Large intestine (tissue), 3 donors: ENCODE results near the gene JMJD4. TPM values are rescaled to one million over a fixed set of nuclear protein-coding genes. Genes with fewer than 3 reads are reported as not detected.

Experiments used
- DNase-seq, 2 donors: peaks; one replicate each; pipeline versions ENCODE4 v3.0.0 to v3.0.0-alpha.2; 2013
- H3K27ac ChIP-seq: one replicate; pipeline ENCODE4 v1.5.1; 2013; ENCODE audit warnings: low read length
- H3K27me3 ChIP-seq: 2 replicates; pipeline ENCODE4 v1.6.1; 2013; ENCODE audit warnings: low read length; ENCODE audit not compliant: control insufficient read depth, insufficient read depth
- H3K36me3 ChIP-seq: 2 replicates; pipeline ENCODE4 v1.6.1; 2013; ENCODE audit warnings: low read length; ENCODE audit not compliant: control insufficient read depth, insufficient read depth
- H3K4me1 ChIP-seq: one replicate; pipeline ENCODE4 v1.6.1; 2013; ENCODE audit warnings: low read length; ENCODE audit not compliant: control insufficient read depth, insufficient read depth
- H3K4me3 ChIP-seq: one replicate; pipeline ENCODE4 v1.5.1; 2013; ENCODE audit warnings: low read length
- H3K9me3 ChIP-seq: one replicate; pipeline ENCODE4 v1.6.1; 2013; ENCODE audit warnings: mild to moderate bottlenecking, low read depth, low read length, moderate library complexity; ENCODE audit not compliant: control insufficient read depth
- WGBS: methylation state at CpG from one replicate; pipeline ENCODE4 v1.1.5; 2013; ENCODE audit warnings: low lambda C conversion rate; ENCODE audit not compliant: insufficient coverage; 5-methylcytosine and 5-hydroxymethylcytosine counted together
- polyA plus RNA-seq: library from polyadenylated mRNA; unstranded; fragments of 120-200 nt; gene quantifications from one replicate; pipeline ENCODE4 v1.2.1, GENCODE V29; 2013

The JMJD4 gene
- polyA plus RNA-seq, 1 donor = 13.4 TPM

GRCh38 chr1:227732586-227733308 lies 2.4 kb downstream of the JMJD4 start:
- Histone ChIP-seq H3K4me1 (peaks cover 33% of the 10 kb centered on the region), H3K36me3 (peaks cover 28% of the 10 kb centered on the region), H3K27me3 (no peaks in the 10 kb centered on the region), H3K9me3 (no peaks in the 10 kb centered on the region), H3K4me3 (no peak overlapping the region), H3K27ac (no peak overlapping the region)
- DNase-seq = no peak
- no CpG with 5 or more reads among the region's 18 CpGs for WGBS

- no peaks in the 10 kb centered on the region for H3K9me3 ChIP-seq
- no peaks in the 10 kb centered on the region for H3K27me3 ChIP-seq
- no CpG with 5 or more reads among the region's 19 CpGs for WGBS
- H3K4me3 ChIP-seq = no peak overlapping the region
- no peak overlapping the region for H3K27ac ChIP-seq
- H3K36me3 ChIP-seq = peaks cover 28% of the 10 kb centered on the region
- no peak for DNase-seq
- peaks cover 37% of the 10 kb centered on the region for H3K4me1 ChIP-seq
Observed at GRCh38 chr1:227731696-227732585, 3.2 kb downstream of the JMJD4 start.

GRCh38 chr1:227731241-227731677 lies 3.8 kb downstream of the JMJD4 start:
- H3K4me1 ChIP-seq = peaks cover 37% of the 10 kb centered on the region
- H3K4me3 ChIP-seq = no peak overlapping the region
- WGBS = no CpG with 5 or more reads among the region's 11 CpGs
- H3K9me3 ChIP-seq = no peaks in the 10 kb centered on the region
- DNase-seq = no peak
- no peak overlapping the region for H3K27ac ChIP-seq
- H3K27me3 ChIP-seq = no peaks in the 10 kb centered on the region
- H3K36me3 ChIP-seq = peaks cover 28% of the 10 kb centered on the region

GRCh38 chr1:227730630-227731151 lies 4.4 kb downstream of the JMJD4 start:
- Histone ChIP-seq H3K4me1 (peaks cover 37% of the 10 kb centered on the region), H3K9me3 (no peaks in the 10 kb centered on the region), H3K27me3 (no peaks in the 10 kb centered on the region), H3K4me3 (no peak overlapping the region), H3K27ac (no peak overlapping the region), H3K36me3 (peaks cover 28% of the 10 kb centered on the region)
- peak in 1 of 2 donors; percentile 21 for DNase-seq
- no CpG with 5 or more reads among the region's 16 CpGs for WGBS

- peak in 1 of 2 donors; percentile 41 for DNase-seq
- H3K4me3 ChIP-seq = no peak overlapping the region
- H3K36me3 ChIP-seq = peaks cover 28% of the 10 kb centered on the region
- peaks cover 37% of the 10 kb centered on the region for H3K4me1 ChIP-seq
- no peaks in the 10 kb centered on the region for H3K9me3 ChIP-seq
- H3K27me3 ChIP-seq = no peaks in the 10 kb centered on the region
- WGBS = no CpG with 5 or more reads among the region's 13 CpGs
- H3K27ac ChIP-seq = no peak overlapping the region
Observed at GRCh38 chr1:227729881-227730629, 5.0 kb downstream of the JMJD4 start.

GRCh38 chr1:227729144-227729880 lies 5.8 kb downstream of the JMJD4 start:
- peaks cover 28% of the 10 kb centered on the region for H3K36me3 ChIP-seq
- H3K4me3 ChIP-seq = peak overlapping the region; percentile 73
- H3K27me3 ChIP-seq = no peaks in the 10 kb centered on the region
- peaks cover 34% of the 10 kb centered on the region for H3K4me1 ChIP-seq
- no CpG with 5 or more reads among the region's 5 CpGs for WGBS
- no peak overlapping the region for H3K27ac ChIP-seq
- peak in 1 of 2 donors; percentile 31 for DNase-seq
- no peaks in the 10 kb centered on the region for H3K9me3 ChIP-seq

GRCh38 chr1:227728892-227729143 lies 6.3 kb downstream of the JMJD4 start:
- Histone ChIP-seq H3K4me3 (peak overlapping the region; percentile 73), H3K36me3 (peaks cover 27% of the 10 kb centered on the region), H3K4me1 (peaks cover 31% of the 10 kb centered on the region), H3K27ac (peak overlapping the region; percentile 32), H3K27me3 (no peaks in the 10 kb centered on the region), H3K9me3 (no peaks in the 10 kb centered on the region)
- WGBS = no CpG with 5 or more reads among the region's 11 CpGs
- DNase-seq = no peak

- Histone ChIP-seq H3K9me3 (no peaks in the 10 kb centered on the region), H3K4me3 (peak overlapping the region; percentile 73), H3K36me3 (peaks cover 22% of the 10 kb centered on the region), H3K27ac (peak overlapping the region; percentile 49), H3K27me3 (no peaks in the 10 kb centered on the region), H3K4me1 (peaks cover 28% of the 10 kb centered on the region)
- peak; percentile 66 to 90 for DNase-seq
- WGBS = no CpG with 5 or more reads among the region's 51 CpGs
Observed at GRCh38 chr1:227728059-227728891, 6.8 kb downstream of the JMJD4 start.

- Histone ChIP-seq H3K27me3 (no peaks in the 10 kb centered on the region), H3K4me1 (peaks cover 28% of the 10 kb centered on the region), H3K27ac (no peak overlapping the region), H3K36me3 (peaks cover 10% of the 10 kb centered on the region), H3K9me3 (no peaks in the 10 kb centered on the region), H3K4me3 (no peak overlapping the region)
- DNase-seq = no peak
- 100% methylated on average over 1 of the region's 6 CpGs for WGBS
Observed at GRCh38 chr1:227726924-227727599, 8.0 kb downstream of the JMJD4 start.
